HS-27A (cell line): ENCODE results near the gene ABCD4.

ENCODE experiments used
- DNase-seq: peaks from one replicate; pipeline ENCODE4 v3.0.0-alpha.2; 2012; ENCODE audit warnings: low read depth, missing footprints

ABCD4 gene

DNA sequence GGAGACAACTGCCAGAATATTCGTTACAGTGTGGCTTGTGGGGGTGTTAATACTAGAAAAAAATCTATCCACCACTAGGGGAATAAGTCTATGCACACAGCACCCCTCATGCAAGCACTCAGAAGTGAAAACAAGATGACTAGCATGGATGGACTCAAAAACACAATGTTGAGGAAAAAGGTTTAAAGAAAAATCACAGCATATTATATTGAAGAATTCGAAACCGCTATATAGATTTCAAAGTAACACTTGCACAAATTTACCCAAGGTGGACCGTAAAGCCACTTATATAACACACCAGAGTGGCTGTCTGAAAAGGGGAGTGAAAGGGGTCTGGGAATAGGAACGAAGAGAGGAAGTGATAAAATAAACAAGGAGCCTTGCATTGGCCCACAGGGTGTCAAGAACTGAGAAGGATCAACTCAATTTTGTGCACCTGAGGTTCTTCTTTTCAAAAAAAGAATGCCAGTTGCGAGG is 544 bp downstream of the ABCD4 start:
- DNase-seq: peak; percentile 12

DNA sequence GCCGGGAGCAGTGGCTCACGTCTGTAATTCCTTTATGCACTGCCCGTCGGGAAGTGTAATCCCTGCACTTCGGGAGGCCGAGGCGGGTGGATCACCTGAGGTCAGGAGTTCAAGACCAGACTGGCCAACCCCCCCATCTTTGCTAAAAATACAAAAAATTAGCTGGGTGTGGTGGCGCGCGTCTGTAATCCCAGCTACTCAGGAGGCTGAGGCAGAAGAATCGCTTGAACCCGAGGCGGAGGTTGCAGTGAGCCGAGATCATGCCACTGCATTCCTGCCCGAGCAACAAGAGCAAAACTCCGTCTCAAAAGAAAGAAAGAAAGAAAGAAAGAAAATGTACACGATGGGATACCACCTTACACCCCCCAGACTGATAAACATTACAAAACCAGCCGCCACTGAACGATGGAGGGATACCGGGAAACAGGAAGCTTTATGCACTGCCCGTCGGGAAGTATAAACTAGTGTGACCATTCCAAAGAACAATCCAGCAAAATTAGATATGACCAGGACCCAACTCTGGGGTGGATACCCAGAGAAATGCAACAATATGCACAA is 1.1 kb downstream of the ABCD4 start:
- DNase-seq: no peak

DNA sequence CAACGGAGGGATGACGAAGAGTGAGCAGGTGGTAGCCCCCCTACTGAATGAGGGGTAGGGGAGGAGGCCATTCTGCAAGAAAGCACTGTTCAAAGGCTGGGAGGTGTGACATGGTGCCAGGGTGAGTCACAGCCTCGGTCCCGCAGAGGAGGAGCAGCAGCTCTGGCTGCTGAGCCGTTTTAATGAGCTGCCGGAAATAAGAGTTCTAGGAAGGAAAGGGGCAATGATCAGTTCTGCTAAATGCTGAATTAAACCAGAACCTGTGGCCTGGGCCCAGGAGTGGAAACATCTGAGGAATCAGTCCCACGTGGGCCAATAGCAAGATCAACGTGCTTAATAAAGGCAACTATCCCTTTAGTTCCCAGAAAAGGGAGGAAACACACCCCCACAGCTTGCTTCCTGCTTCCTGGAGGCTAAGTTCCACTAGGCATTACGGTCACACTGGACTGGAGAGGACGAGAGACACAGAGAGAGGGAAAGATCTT is 3.6 kb downstream of the ABCD4 start:
- no peak for DNase-seq

DNA sequence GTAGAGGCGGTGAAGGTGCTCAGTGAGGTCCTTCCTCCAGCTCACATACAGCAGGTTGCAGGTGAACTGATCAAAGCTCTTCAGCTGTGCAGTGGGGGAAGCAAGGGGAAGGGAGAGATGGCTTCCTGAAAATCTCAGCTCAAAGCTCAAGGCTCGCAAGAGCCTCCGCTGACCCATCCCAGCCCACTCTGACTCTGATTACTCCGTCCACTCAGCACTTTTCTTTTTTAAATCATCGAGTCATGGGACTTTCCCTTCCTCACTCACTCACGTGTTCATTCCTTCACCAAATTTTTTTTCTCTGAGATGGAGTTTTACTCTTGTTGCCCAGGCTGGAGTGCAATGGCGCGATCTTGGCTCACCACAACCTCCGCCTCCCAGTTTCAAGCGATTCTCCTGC is 4.7 kb downstream of the ABCD4 start:
- no peak for DNase-seq

DNA sequence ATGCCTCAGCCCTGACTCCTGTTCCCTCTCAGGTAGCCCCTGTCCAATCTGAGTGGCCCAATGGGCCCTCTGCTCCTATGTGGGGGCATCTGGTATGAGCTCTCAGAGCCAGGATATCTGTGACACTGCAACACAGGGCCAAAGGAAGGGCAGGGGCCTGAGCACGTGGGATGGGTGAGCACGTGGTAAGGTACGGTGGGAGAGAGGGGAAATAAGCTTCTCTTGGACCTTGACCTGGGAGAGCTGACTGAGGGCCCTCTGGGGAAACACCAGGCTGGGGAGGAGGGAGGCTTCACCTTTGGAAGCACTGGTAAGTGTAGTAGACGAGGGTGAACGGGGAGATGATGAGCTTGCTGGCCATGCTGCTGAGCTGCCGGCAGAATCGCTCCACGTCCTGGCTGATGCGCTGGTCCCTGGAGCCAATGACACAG is 6.7 kb downstream of the ABCD4 start:
- no peak for DNase-seq

DNA sequence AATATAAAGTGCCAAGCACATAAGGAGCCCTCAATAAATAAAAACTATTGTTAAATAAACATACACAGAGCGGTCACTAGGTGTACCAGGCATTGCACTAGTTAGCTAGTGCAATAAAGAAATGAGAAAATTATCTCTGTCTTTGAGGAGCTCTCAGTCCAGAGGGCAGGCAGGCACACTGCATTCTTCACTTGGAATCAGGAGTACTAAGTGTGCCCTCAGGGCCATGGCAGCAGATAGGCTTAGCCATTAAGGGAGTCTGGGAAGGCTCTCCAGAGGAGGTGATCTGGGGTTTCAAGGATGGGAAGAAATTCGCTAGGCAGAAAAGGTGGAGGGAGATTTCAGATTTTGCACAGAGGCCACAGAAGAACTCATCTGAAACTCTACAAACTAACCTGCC is 9.1 kb downstream of the ABCD4 start:
- no peak for DNase-seq

DNA sequence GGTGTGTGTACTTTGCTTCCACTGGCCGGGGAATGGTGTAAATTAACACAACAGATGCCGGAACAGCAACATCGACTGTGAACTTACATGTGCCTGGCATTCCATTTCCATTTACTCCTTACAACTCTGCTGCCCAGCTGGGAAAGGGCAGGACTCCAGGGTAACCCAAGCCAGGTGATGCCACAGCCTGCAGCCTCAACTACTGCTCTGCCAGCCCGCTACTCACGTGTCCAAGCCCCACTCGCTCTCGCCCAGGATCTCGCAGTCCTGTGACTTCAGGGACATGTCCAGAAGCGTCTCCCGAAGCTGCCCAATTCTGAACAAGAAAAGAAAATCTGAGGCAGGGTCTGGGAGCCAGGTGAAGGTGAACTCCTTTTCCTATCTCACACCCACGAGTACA is 10.7 kb downstream of the ABCD4 start:
- no peak for DNase-seq

DNA sequence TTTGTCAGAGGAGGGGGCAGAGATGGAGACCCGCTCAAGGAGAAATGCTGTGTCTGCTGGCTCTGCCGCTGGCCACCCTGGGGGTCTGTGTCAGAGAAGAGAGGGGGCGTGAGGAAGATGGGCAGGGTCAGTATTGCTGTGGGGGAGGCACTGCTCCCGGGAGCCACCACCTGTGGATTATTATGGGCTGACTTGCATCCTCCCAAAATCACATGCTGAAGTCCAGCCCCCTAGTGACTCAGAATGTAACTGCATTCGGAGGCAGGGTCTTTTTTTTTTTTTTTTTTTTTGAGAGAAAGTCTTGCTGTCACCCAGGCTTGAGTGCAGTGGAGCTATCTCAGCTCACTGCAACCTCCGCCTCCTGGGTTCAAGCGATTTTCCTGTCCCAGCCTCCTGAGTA is 12.3 kb downstream of the ABCD4 start:
- DNase-seq: no peak

DNA sequence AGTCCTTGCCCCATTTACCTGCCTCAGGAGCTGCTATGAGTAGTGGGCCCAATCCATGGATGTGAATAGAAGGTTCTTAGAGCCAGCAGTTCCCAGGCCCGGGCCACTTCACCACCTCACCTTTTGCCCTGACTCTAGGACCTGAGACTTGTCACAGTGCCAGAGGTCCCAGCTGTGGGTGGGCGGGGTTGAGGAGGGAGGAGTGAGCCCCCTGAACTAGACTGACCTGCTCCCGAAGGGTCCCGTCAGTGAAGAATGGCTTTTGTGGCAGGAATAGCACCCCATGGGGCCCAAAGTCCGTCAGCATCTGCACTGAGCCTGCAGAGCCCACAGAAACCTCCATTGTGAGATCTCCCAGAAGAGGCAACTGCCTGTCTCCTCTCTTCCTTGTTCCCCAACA is 12.9 kb downstream of the ABCD4 start:
- DNase-seq: no peak

DNA sequence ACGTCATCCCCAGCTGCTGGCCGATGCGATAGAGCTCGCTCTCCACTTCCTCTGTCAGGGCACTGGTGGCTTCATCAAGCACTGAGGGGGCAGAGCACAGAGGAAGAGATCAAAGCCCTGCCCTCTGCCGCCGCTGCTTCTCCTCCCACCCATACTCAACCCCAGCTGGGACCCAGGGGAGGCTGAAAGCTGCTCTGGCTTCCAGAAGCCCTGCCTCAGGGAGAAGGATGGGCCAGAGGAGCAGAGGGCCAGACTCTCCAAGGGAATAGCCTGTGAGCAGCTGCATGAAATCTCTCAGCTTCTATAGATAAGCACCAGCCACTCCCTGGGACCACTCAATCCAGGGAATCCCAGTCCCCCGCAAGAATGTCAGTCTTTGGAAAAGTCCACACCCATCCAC is 16.0 kb downstream of the ABCD4 start:
- no peak for DNase-seq

DNA sequence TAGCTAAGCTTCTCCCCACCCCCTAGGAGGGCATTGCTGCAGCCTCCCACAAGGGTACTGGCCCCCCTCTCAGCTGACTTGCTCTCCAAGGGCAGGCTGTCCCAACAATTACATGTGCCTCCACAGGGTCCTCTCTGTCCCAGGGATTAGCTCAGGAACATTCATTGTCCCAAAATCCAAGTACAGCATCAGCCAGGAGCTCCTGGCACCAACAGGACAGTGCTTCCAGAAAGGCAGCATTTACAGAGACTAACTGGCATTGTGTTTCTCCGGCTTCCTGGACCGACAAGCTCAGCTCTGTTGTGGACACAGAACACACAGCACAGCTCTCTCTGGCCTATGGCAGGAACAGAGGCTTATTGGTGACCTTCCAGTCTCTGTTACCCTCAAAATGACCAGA is 21.7 kb downstream of the ABCD4 start:
- DNase-seq: no peak

DNA sequence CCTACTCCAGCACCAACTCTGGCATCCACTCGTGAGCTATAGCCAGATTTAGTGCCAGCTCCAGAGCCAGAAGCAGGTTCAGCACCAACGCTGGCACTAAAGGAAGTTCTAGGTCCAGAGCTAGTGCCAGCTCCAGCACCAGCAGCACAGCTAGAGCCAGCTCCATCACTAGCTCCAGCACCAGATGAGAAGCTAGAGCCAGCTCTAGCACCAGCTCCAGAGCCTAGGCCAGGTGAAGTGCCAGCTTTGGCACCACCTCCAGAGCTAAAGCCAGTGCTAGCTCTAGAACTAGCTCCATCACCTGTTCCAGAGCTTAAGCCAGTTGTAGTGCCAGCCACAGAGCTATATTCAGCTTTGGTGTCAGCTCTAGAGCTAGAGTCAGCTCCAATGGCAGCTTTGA is 24.7 kb downstream of the ABCD4 start:
- DNase-seq: no peak

DNA sequence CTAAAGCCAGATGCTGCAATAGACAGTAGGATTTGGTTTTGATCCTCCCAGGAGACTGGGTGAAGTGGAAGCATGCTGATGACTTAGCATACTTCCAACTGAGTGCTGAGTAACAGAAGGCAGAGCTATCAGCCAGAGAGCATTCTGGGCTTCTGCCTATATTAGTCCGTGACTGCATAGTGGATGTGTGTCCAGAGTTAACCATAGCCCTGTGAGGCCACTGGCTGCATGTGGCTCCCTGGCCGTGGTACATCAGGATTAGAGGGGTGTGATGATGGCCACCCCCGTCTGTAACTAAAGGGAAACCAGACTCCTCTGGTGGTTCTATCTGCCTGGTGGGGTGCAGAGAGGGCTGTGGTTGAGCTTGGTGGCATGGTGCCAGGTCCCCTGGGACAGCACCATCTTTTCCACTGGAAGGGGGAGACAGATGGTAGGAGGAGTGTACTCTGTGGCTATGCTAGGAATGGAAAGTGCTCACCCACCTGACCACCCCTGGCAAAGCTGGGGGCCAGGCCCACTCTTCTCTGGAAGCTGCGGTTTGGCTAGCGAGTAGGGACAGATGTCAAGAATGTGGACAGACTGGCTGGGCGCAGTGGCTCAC is 27.4 kb downstream of the ABCD4 start:
- no peak for DNase-seq

DNA sequence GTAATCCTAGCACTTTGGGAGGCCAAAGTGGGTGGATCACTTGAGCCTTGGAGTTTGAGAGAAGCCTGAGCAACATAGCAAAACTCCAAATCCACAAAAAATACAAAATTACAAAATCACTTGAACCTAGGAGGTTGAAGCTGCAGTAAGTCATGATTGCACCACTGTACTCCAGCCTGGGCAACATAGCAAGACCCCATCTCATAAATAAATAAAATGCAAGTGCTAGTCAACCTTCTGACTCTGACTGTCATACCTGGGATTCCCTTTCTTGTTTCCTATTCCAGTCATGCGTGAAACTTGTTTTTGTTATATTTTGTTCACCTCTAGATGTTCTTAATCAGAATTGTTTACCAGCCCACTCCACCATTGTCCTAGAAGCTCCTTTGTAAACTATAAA is 31.4 kb downstream of the ABCD4 start:
- no peak for DNase-seq

DNA sequence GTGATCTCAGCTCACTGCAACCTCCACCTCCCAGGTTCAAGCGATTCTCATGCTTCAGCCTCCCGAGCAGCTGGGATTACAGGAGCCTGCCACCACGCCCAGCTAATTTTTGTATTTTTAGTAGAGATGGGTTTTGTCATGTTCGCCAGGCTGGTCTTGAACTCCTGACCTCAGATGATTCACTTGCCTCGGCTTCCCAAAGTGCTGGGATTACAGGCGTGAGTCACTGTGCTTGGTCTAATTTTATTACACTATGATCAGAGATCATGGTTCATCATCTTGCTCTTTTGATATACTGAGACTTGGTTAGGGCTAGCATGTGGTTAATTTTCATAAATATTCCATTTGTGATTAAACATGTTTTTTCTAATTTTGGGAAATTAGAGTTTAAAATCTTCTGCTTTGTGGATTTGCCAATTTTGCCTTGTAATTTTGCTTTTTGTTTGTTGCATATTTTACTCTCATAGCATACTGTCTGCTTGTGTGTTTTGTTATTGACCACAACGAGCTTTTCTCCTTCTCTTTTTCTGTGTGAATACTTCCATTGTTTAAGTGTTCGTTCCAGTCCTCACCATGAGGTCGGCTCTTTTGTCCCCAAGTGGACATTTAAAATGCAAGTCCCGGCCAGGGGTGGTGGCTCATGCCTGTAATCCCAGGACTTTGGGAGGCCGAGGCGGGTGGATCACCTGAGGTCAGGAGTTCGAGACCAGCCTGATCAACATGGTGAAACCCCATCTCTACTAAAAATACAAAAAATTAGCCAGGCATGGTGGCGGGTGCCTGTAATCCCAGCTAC is 32.2 kb downstream of the ABCD4 start:
- DNase-seq: peak; percentile 52

DNA sequence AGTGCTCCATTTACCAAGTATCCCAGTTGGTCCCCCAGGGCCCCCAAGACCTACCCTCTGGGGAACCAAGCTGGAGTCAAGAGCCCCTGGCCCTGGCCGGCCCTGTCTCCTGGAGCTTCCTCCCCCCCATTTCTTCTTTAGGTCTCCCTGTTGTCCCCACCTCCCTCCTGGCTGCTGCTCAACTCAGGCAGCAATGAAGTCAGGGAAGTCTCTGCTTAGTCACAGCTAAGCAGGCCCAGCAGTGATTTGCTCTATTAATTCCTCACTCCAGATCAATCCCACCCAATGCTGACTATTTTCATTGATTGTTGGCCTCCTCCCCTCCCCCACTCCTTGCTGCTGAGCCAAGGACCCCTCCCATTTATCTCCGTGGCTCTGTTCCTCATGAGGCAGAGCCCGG is 35.1 kb downstream of the ABCD4 start:
- no peak for DNase-seq

DNA sequence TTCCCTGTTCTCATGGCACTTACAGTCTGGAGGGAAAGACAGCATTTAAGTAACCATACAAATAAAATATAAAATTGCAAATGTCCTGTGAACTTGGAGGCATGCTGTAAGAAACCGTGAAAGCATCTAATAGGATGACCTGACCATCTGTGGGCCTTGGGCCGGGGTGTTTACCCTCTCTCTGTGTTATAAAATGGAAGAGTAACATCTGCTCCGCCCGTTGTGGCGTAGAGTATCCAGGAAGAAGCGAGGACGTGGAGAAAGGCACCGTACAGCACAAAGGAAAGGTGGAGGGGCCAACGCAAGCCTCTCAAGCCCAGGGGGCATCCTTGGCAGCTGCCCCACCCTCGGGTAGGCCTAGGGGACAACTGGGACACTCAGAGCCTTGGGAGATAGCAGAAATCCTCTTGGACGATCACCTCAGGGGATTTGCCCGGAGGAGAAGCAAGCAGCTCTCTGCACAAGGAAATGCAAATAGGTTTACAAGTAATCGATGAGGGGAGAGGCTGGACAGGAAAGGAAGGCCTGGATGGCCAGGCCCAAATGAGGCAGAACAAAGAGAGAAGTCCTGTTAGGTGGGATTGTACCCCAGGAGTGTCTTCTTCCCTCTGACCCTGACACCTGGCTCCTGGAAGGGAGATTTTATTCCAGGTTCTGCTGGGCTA is 37.3 kb downstream of the ABCD4 start:
- no peak for DNase-seq

DNA sequence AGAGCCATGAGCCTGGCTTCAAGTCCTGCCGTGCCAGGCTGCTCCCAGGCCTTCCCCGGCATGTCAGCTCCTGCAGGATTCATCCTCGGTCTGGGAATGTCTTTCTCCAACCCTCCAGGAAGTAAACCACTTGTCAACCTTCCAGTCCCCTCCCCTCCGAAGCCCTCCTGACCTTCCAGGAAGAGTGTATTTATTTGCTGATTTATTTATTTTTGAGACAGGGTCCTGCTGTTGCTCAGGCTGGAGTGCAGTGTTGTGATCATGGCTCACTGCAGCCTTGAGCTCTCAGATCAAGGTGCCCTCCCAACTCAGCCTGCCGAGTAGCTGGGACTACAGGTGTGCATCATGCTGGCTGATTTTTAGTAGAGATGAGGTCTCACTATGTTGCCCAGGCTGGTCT is 38.8 kb downstream of the ABCD4 start:
- no peak for DNase-seq

DNA sequence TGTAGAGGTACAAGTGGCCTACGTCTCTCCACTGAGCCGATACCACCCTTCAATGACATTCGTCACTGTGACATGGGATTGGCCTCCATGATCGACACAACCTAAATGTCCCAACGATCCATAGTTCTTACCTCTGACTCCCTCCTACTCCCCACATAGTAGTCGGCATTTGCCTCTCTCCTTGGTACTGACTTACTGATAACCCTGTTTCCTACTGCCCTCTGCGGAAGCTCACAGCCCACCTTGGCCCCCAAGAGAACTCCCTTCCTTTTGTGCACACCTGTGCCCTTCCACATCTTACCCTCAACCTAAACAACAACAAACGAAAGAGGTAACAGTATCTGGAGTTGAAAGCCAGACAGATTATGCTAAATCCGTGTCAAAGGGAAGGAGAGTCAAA is 39.6 kb downstream of the ABCD4 start:
- no peak for DNase-seq

DNA sequence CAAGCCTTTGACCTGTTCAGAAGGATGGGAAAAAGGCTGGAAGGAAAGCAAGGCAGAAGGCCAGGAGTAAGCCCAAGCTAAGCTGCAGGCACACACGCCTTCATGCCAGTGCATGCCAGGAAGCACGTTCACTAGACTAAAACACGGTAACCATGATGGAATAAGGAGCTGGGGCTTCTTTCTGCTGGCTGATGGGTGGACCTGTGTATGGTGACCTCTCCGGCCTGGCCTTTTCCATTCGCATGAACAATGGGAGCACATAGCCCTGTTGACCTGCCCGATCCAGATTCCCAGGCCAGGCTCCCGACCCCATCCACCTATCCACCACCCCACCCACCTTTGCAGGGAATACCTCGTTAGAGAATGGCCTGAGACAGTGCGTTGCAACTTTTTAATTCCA is 40.7 kb downstream of the ABCD4 start:
- DNase-seq: no peak

DNA sequence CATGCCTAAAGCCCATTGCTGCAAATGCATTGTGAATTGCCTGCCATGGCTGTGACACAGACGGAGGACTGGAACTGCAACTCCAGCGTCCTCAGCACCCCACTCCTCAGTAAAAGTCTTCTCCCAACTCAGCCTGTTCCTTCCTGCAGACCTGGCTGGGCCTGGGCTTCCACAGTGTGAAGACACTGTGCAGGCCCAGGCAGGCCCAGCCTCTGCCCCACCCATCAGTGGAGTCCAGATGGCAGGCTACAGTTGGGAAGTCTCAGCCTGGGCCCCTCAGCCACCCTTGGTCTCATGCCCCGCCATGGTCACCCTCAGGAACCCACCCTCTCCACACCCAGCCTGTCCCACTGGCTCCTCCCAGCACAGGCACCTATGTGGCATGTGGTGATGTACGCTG is 41.4 kb downstream of the ABCD4 start:
- DNase-seq: no peak

DNA sequence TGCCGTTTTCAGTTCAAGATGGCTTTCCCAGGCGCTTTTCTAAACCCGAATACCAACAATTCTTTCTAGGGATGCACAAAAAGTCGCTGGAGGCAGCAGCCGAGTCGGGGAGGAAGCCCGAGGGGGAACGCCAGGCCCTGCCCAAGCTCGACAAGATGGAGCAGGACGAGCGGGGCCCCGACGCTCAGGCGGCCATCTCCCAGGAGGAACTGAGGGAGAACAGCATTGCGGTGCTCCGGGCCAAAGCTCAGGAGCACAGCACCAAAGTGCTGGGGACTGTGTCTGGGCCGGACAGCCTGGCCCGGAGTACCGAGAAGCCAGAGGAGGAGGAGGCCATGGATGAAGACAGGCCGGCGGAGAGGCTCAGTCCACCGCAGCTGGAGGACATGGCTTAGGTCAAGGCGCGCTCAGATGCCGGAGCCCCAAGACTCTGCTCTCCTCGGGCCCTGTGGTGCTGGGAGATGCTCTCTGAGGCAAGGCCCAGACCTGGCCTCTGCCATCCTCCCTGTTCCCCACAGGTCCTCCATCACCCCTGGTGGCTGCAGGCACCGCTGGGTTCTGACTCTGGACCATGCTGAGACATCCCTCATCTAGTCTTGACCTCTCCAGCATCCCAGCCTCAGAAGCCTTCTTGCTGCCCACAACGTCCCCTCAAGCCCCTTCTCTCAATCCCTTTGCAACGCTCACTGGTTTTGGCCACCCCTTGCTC is 42.1 kb downstream of the ABCD4 start:
- no peak for DNase-seq
